Mesenchymal stem cell (in vitro differentiated cells and primary cell): ENCODE results near the gene TRIM52.

Experiments
- DNase-seq: peaks from one replicate; pipeline ENCODE4 v3.0.0-alpha.2; 2013
- H2AFZ ChIP-seq: one replicate; pipeline ENCODE4 v1.6.1; 2013; ENCODE audit warnings: low read depth, mild to moderate bottlenecking, control low read depth, inconsistent platforms, low read length, moderate library complexity
- H2AK5ac ChIP-seq: 2 replicates; pipeline ENCODE4 v1.6.1; 2013; ENCODE audit warnings: low read length, moderate library complexity, mild to moderate bottlenecking, inconsistent platforms; ENCODE audit not compliant: severe bottlenecking
- H2BK120ac ChIP-seq: one replicate; pipeline ENCODE4 v1.6.1; 2013; ENCODE audit warnings: low read depth, mild to moderate bottlenecking, inconsistent platforms, low read length, moderate library complexity
- H2BK12ac ChIP-seq, 2 experiments: one replicate each; pipeline ENCODE4 v1.6.1; 2013; ENCODE audit warnings: inconsistent platforms in 2 of 2, low read length in 2 of 2, mild to moderate bottlenecking in 2 of 2, moderate library complexity in 2 of 2, control low read depth in 1 of 2
- H2BK15ac ChIP-seq: one replicate; pipeline ENCODE4 v1.6.1; 2013; ENCODE audit warnings: mild to moderate bottlenecking, low read depth, inconsistent platforms; ENCODE audit not compliant: poor library complexity, severe bottlenecking
- H2BK5ac ChIP-seq: 2 replicates; pipeline ENCODE4 v1.6.1; 2013; ENCODE audit warnings: low read depth, mild to moderate bottlenecking, low read length, control low read depth, inconsistent platforms; ENCODE audit not compliant: poor library complexity, severe bottlenecking
- H3K14ac ChIP-seq, 2 experiments: one replicate each; pipeline ENCODE4 v1.6.1; 2013; ENCODE audit warnings: inconsistent platforms in 2 of 2, low read length in 2 of 2, control low read depth in 1 of 2, mild to moderate bottlenecking in 1 of 2, moderate library complexity in 1 of 2
- H3K18ac ChIP-seq, 2 experiments: one replicate each; pipeline ENCODE4 v1.6.1; 2013; ENCODE audit warnings: inconsistent platforms in 2 of 2, low read length in 2 of 2, control low read depth in 1 of 2, low read depth in 1 of 2, mild to moderate bottlenecking in 1 of 2
- H3K23ac ChIP-seq, 2 experiments: one replicate each; pipeline ENCODE4 v1.6.1; 2013; ENCODE audit warnings: inconsistent platforms in 2 of 2, low read length in 2 of 2, mild to moderate bottlenecking in 2 of 2, moderate library complexity in 2 of 2, control low read depth in 1 of 2
- H3K27ac ChIP-seq: 2 replicates; pipeline ENCODE4 v1.5.1; 2013; ENCODE audit warnings: mild to moderate bottlenecking, moderate library complexity, low read length, control low read depth, inconsistent platforms; ENCODE audit not compliant: poor library complexity, severe bottlenecking
- H3K27me3 ChIP-seq, 2 experiments: 2 replicates each; pipeline versions ENCODE4 v1.6.1 to v1.7.0; 2013; ENCODE audit warnings: low read length in 2 of 2, mild to moderate bottlenecking in 2 of 2, moderate library complexity in 2 of 2, control low read depth in 1 of 2, inconsistent platforms in 1 of 2; ENCODE audit not compliant: control insufficient read depth in 1 of 2, insufficient read depth in 1 of 2
- H3K36me3 ChIP-seq, 2 experiments: 2 replicates each; pipeline versions ENCODE4 v1.6.1 to v1.7.0; 2013; ENCODE audit warnings: low read length in 2 of 2, control low read depth in 1 of 2, inconsistent platforms in 1 of 2, low read depth in 1 of 2, mild to moderate bottlenecking in 1 of 2; ENCODE audit not compliant: insufficient read depth in 2 of 2, control insufficient read depth in 1 of 2
- H3K4ac ChIP-seq, 2 experiments: one replicate each; pipeline ENCODE4 v1.6.1; 2013; ENCODE audit warnings: inconsistent platforms in 2 of 2, low read length in 2 of 2, mild to moderate bottlenecking in 2 of 2, moderate library complexity in 2 of 2, control low read depth in 1 of 2, low read depth in 1 of 2
- H3K4me1 ChIP-seq: 2 replicates; pipeline ENCODE4 v1.6.1; 2013; ENCODE audit warnings: low read depth, low read length, control low read depth; ENCODE audit not compliant: control insufficient read depth, insufficient read depth
- H3K4me2 ChIP-seq: 2 replicates; pipeline ENCODE4 v1.6.1; 2013; ENCODE audit warnings: low read length, mild to moderate bottlenecking, inconsistent platforms; ENCODE audit not compliant: poor library complexity, severe bottlenecking
- H3K4me3 ChIP-seq, 2 experiments: 2 replicates each; pipeline versions ENCODE4 v1.5.1 to v1.7.0; 2013; ENCODE audit warnings: low read length in 2 of 2, mild to moderate bottlenecking in 2 of 2, control low read depth in 1 of 2, low read depth in 1 of 2; ENCODE audit not compliant: insufficient read depth in 1 of 2
- H3K79me1 ChIP-seq: replicated peaks from 2 replicates; pipeline ENCODE4 v1.6.1; 2013; ENCODE audit warnings: mild to moderate bottlenecking, control low read depth, low read length, inconsistent platforms; ENCODE audit not compliant: poor library complexity, severe bottlenecking
- H3K9ac ChIP-seq: 2 replicates; pipeline ENCODE4 v1.7.0; 2013; ENCODE audit warnings: mild to moderate bottlenecking, low read length, moderate library complexity
- H3K9me3 ChIP-seq: 2 replicates; pipeline ENCODE4 v1.7.0; 2013; ENCODE audit warnings: mild to moderate bottlenecking, low read length; ENCODE audit not compliant: control insufficient read depth
- H4K8ac ChIP-seq: one replicate; pipeline ENCODE4 v1.6.1; 2013; ENCODE audit warnings: inconsistent platforms, mild to moderate bottlenecking, low read length, moderate library complexity
- H4K91ac ChIP-seq: one replicate; pipeline ENCODE4 v1.6.1; 2013; ENCODE audit warnings: mild to moderate bottlenecking, low read length, inconsistent platforms
- WGBS: methylation state at CpG from one replicate; pipeline ENCODE4 v1.1.7; 2013; ENCODE audit warnings: mixed read lengths; 5-methylcytosine and 5-hydroxymethylcytosine counted together

The TRIM52 gene

GRCh38 chr5:181235323-181235688, 25.6 kb downstream of the TRIM52 start:
- no peak overlapping the region for H3K4me2 ChIP-seq
- peaks cover 86 to 97% of the 10 kb centered on the region in 2 experiments for H3K36me3 ChIP-seq
- H2BK15ac ChIP-seq, result no peak overlapping the region
- H4K8ac ChIP-seq, result no peak overlapping the region
- no peak overlapping the region for H3K4me3 ChIP-seq
- H2BK120ac ChIP-seq, result no peak overlapping the region
- peaks cover 14% of the 10 kb centered on the region for H3K79me1 ChIP-seq
- H2AK5ac ChIP-seq, result no peak overlapping the region
- DNase-seq, result no peak
- H4K91ac ChIP-seq, result no peak overlapping the region
- peaks cover 9% of the 10 kb centered on the region for H3K4me1 ChIP-seq
- H3K27me3 ChIP-seq, result no peaks in the 10 kb centered on the region
- no peak overlapping the region for H2BK5ac ChIP-seq
- no peak overlapping the region for H3K14ac ChIP-seq
- H3K27ac ChIP-seq, result no peak overlapping the region
- no peaks in the 10 kb centered on the region for H3K9me3 ChIP-seq
- H3K4ac ChIP-seq, result no peak overlapping the region
- H3K9ac ChIP-seq, result no peak overlapping the region
- whole genome bisulfite sequencing, result 85% methylated on average over 5 of the region's 5 CpGs
- H3K23ac ChIP-seq, result no peak overlapping the region
- no peak overlapping the region for H3K18ac ChIP-seq
- H2BK12ac ChIP-seq, result no peak overlapping the region
- no peak overlapping the region for H2AFZ ChIP-seq

- Histone ChIP-seq H3K27ac (peak overlapping the region; percentile 20), H4K8ac (no peak overlapping the region), H3K27me3 (no peaks in the 10 kb centered on the region), H3K4me2 (no peak overlapping the region), H3K4me3 (no peak overlapping the region), H3K9me3 (no peaks in the 10 kb centered on the region), H3K9ac (no peak overlapping the region), H2BK120ac (no peak overlapping the region), H3K79me1 (peaks cover 18% of the 10 kb centered on the region), H2AK5ac (no peak overlapping the region), H4K91ac (no peak overlapping the region), H3K36me3 (peaks cover 83 to 94% of the 10 kb centered on the region in 2 experiments), H2BK5ac (no peak overlapping the region), H3K18ac (no peak overlapping the region), H3K14ac (no peak overlapping the region), H2BK15ac (no peak overlapping the region), H2AFZ (no peak overlapping the region), H3K4ac (no peak overlapping the region), H3K4me1 (peaks cover 7% of the 10 kb centered on the region), H3K23ac (no peak overlapping the region), H2BK12ac (no peak overlapping the region)
- no peak for DNase-seq
- 91% methylated on average over 22 of the region's 22 CpGs for WGBS
Measured at GRCh38 chr5:181234455-181235306, 26.3 kb downstream of the TRIM52 start.

- H3K27ac ChIP-seq, result no peak overlapping the region
- no peak overlapping the region for H2BK120ac ChIP-seq
- H3K14ac ChIP-seq, result no peak overlapping the region
- WGBS, result 94% methylated on average over 23 of the region's 24 CpGs
- H2AFZ ChIP-seq, result no peak overlapping the region
- no peaks in the 10 kb centered on the region for H3K27me3 ChIP-seq
- H3K9me3 ChIP-seq, result no peaks in the 10 kb centered on the region
- no peak overlapping the region for H3K18ac ChIP-seq
- H3K23ac ChIP-seq, result no peak overlapping the region
- no peak overlapping the region for H4K8ac ChIP-seq
- no peak overlapping the region for H2BK15ac ChIP-seq
- no peak overlapping the region for H2BK5ac ChIP-seq
- no peak overlapping the region for H3K4me2 ChIP-seq
- no peak overlapping the region for H2AK5ac ChIP-seq
- no peak overlapping the region for H2BK12ac ChIP-seq
- H3K9ac ChIP-seq, result no peak overlapping the region
- no peak overlapping the region for H3K4ac ChIP-seq
- no peak overlapping the region for H4K91ac ChIP-seq
- no peak for DNase-seq
- no peak overlapping the region for H3K4me3 ChIP-seq
- peaks cover 76 to 94% of the 10 kb centered on the region in 2 experiments for H3K36me3 ChIP-seq
- H3K79me1 ChIP-seq, result peaks cover 25% of the 10 kb centered on the region
- H3K4me1 ChIP-seq, result peaks cover 4% of the 10 kb centered on the region
Measured at GRCh38 chr5:181233801-181234454, 27.0 kb downstream of the TRIM52 start.

GRCh38 chr5:181233088-181233800, 27.7 kb downstream of the TRIM52 start:
- Histone ChIP-seq H3K4me3 (no peak overlapping the region), H3K4ac (no peak overlapping the region), H3K4me2 (no peak overlapping the region), H2AFZ (no peak overlapping the region), H2BK12ac (no peak overlapping the region), H3K79me1 (peaks cover 25% of the 10 kb centered on the region), H2BK120ac (no peak overlapping the region), H3K36me3 (peaks cover 70 to 91% of the 10 kb centered on the region in 2 experiments), H3K27me3 (no peaks in the 10 kb centered on the region), H3K14ac (no peak overlapping the region), H4K91ac (no peak overlapping the region), H2AK5ac (no peak overlapping the region), H3K18ac (no peak overlapping the region), H4K8ac (no peak overlapping the region), H3K9me3 (no peaks in the 10 kb centered on the region), H2BK15ac (no peak overlapping the region), H3K9ac (no peak overlapping the region), H3K4me1 (peaks cover 2% of the 10 kb centered on the region), H2BK5ac (no peak overlapping the region), H3K27ac (no peak overlapping the region), H3K23ac (no peak overlapping the region)
- 93% methylated on average over 16 of the region's 16 CpGs for WGBS
- DNase-seq, result no peak
